ENCODE data around the gene CACHD1. TPM values are rescaled to one million over a fixed set of nuclear protein-coding genes. Genes with fewer than 3 reads are reported as not detected.
"Not testable (repeated sequence)": the region's sequence is repeated elsewhere in the genome, so short reads cannot be mapped to it uniquely, and the experiment has no call there.

Gene CACHD1
- total RNA-seq, 2 experiments from 2014 or later: 0.05 TPM; not detected in 1

GRCh38 chr1:64511044-64511443 is 41.1 kb downstream of the CACHD1 start:
- H3K27ac Mint-ChIP-seq: no peak overlapping the region
- H3K4me3 Mint-ChIP-seq: no peak overlapping the region
- peaks cover 24% of the 10 kb centered on the region for H3K27me3 Mint-ChIP-seq
- CTCF ChIA-PET: no interaction called here
- peaks cover under 1% of the 10 kb centered on the region for H3K4me1 Mint-ChIP-seq
- H3K36me3 Mint-ChIP-seq (ENCODE audit: low read depth): no peaks in the 10 kb centered on the region
- POLR2A ChIA-PET: no interaction called here
- no peak for DNase-seq
- H3K9me3 Mint-ChIP-seq: no peaks in the 10 kb centered on the region

GRCh38 chr1:64512206-64512605 is 42.3 kb downstream of the CACHD1 start:
- DNase-seq; H3K4me3 Mint-ChIP-seq; H3K36me3 Mint-ChIP-seq (ENCODE audit: low read depth); H3K9me3 Mint-ChIP-seq; H3K27ac Mint-ChIP-seq; POLR2A ChIA-PET; CTCF ChIA-PET; H3K4me1 Mint-ChIP-seq: not testable (repeated sequence)
- peaks cover 15% of the 10 kb centered on the region for H3K27me3 Mint-ChIP-seq

GRCh38 chr1:64513545-64513944 is 43.6 kb downstream of the CACHD1 start:
- Mint-ChIP-seq H3K4me1 (no peaks in the 10 kb centered on the region), H3K4me3 (no peak overlapping the region), H3K27me3 (peaks cover 8% of the 10 kb centered on the region), H3K27ac (no peak overlapping the region), H3K9me3 (no peaks in the 10 kb centered on the region), H3K36me3 (ENCODE audit: low read depth) (no peaks in the 10 kb centered on the region)
- POLR2A ChIA-PET: no interaction called here
- DNase-seq: no peak
- CTCF ChIA-PET: no interaction called here

- no peak for DNase-seq
- Mint-ChIP-seq H3K27me3 (peaks cover 8% of the 10 kb centered on the region), H3K36me3 (ENCODE audit: low read depth) (no peaks in the 10 kb centered on the region), H3K4me1 (no peaks in the 10 kb centered on the region), H3K9me3 (no peaks in the 10 kb centered on the region), H3K4me3 (no peak overlapping the region), H3K27ac (no peak overlapping the region)
- ChIA-PET POLR2A (no interaction called here), CTCF (no interaction called here)
These were observed 44.4 kb downstream of the CACHD1 start for GRCh38 chr1:64514197-64514765.

- POLR2A ChIA-PET: no interaction called here
- H3K36me3 Mint-ChIP-seq (ENCODE audit: low read depth): no peaks in the 10 kb centered on the region
These were observed 45.5 kb downstream of the CACHD1 start for GRCh38 chr1:64515427-64515826.

GRCh38 chr1:64516301-64516700 is 46.4 kb downstream of the CACHD1 start:
- H3K27me3 Mint-ChIP-seq: peaks cover 6% of the 10 kb centered on the region
- no peaks in the 10 kb centered on the region for H3K36me3 Mint-ChIP-seq (ENCODE audit: low read depth)
- POLR2A ChIA-PET: no interaction called here
- no peaks in the 10 kb centered on the region for H3K4me1 Mint-ChIP-seq
- H3K4me3 Mint-ChIP-seq: no peak overlapping the region
- CTCF ChIA-PET: no interaction called here
- no peak for DNase-seq
- H3K27ac Mint-ChIP-seq: no peak overlapping the region
- no peaks in the 10 kb centered on the region for H3K9me3 Mint-ChIP-seq

More at GRCh38 chr1:64515427-64515826, 45.5 kb downstream of the CACHD1 start:
- peaks cover 8% of the 10 kb centered on the region for H3K27me3 Mint-ChIP-seq
- no peaks in the 10 kb centered on the region for H3K4me1 Mint-ChIP-seq
- no peaks in the 10 kb centered on the region for H3K9me3 Mint-ChIP-seq
- H3K4me3 Mint-ChIP-seq: no peak overlapping the region
- CTCF ChIA-PET: no interaction called here
- no peak overlapping the region for H3K27ac Mint-ChIP-seq
- no peak for DNase-seq

- ChIA-PET CTCF (no interaction called here), POLR2A (no interaction called here)
- H3K27ac Mint-ChIP-seq: no peak overlapping the region
- no peaks in the 10 kb centered on the region for H3K9me3 Mint-ChIP-seq
- H3K4me3 Mint-ChIP-seq: no peak overlapping the region
- DNase-seq: no peak
- H3K36me3 Mint-ChIP-seq (ENCODE audit: low read depth): no peaks in the 10 kb centered on the region
- peaks cover 6% of the 10 kb centered on the region for H3K27me3 Mint-ChIP-seq
- no peaks in the 10 kb centered on the region for H3K4me1 Mint-ChIP-seq
These were observed 47.1 kb downstream of the CACHD1 start for GRCh38 chr1:64516803-64517568.

GRCh38 chr1:64517640-64518039 is 47.7 kb downstream of the CACHD1 start:
- POLR2A ChIA-PET: no interaction called here
- H3K4me1 Mint-ChIP-seq: no peaks in the 10 kb centered on the region
- H3K27me3 Mint-ChIP-seq: peaks cover 5% of the 10 kb centered on the region
- no peaks in the 10 kb centered on the region for H3K36me3 Mint-ChIP-seq (ENCODE audit: low read depth)
- CTCF ChIA-PET: no interaction called here
- H3K27ac Mint-ChIP-seq: no peak overlapping the region
- no peaks in the 10 kb centered on the region for H3K9me3 Mint-ChIP-seq
- DNase-seq: no peak
- no peak overlapping the region for H3K4me3 Mint-ChIP-seq

- Mint-ChIP-seq H3K4me3 (no peak overlapping the region), H3K4me1 (no peaks in the 10 kb centered on the region), H3K27ac (no peak overlapping the region), H3K9me3 (no peaks in the 10 kb centered on the region), H3K36me3 (ENCODE audit: low read depth) (no peaks in the 10 kb centered on the region), H3K27me3 (peaks cover 2% of the 10 kb centered on the region)
- CTCF ChIA-PET: no interaction called here
- DNase-seq: no peak
- POLR2A ChIA-PET: interaction anchor here (0.6 kb wide), 1 partner anchor 1644 kb away, joined by 3 read pairs; no protein-coding TSS in a partner anchor
These were observed 49.0 kb downstream of the CACHD1 start for GRCh38 chr1:64518692-64519481.

- POLR2A ChIA-PET: interaction anchor here (0.6 kb wide), 1 partner anchor 1645 kb away, joined by 3 read pairs; no protein-coding TSS in a partner anchor
These were observed 50.0 kb downstream of the CACHD1 start for GRCh38 chr1:64519901-64520300.

GRCh38 chr1:64522740-64523139 is 52.8 kb downstream of the CACHD1 start:
- no peak for DNase-seq
- POLR2A ChIA-PET: no interaction called here

More at GRCh38 chr1:64519901-64520300, 50.0 kb downstream of the CACHD1 start:
- DNase-seq: no peak
- CTCF ChIA-PET: no interaction called here
- H3K4me3 Mint-ChIP-seq: no peak overlapping the region
- no peaks in the 10 kb centered on the region for H3K4me1 Mint-ChIP-seq
- peaks cover 2% of the 10 kb centered on the region for H3K27me3 Mint-ChIP-seq
- H3K27ac Mint-ChIP-seq: no peak overlapping the region
- no peaks in the 10 kb centered on the region for H3K9me3 Mint-ChIP-seq
- H3K36me3 Mint-ChIP-seq (ENCODE audit: low read depth): no peaks in the 10 kb centered on the region

GRCh38 chr1:64523413-64524337 is 53.7 kb downstream of the CACHD1 start:
- H3K4me1 Mint-ChIP-seq: no peaks in the 10 kb centered on the region
- no peaks in the 10 kb centered on the region for H3K9me3 Mint-ChIP-seq
- H3K27me3 Mint-ChIP-seq: peaks cover 8% of the 10 kb centered on the region
- ChIA-PET POLR2A (no interaction called here), CTCF (no interaction called here)
- H3K36me3 Mint-ChIP-seq (ENCODE audit: low read depth): no peaks in the 10 kb centered on the region
- H3K4me3 Mint-ChIP-seq: no peak overlapping the region
- no peak for DNase-seq
- H3K27ac Mint-ChIP-seq: no peak overlapping the region

More at GRCh38 chr1:64522740-64523139, 52.8 kb downstream of the CACHD1 start:
- Mint-ChIP-seq H3K36me3 (ENCODE audit: low read depth) (no peaks in the 10 kb centered on the region), H3K27me3 (peaks cover 8% of the 10 kb centered on the region), H3K4me3 (no peak overlapping the region), H3K27ac (no peak overlapping the region), H3K9me3 (no peaks in the 10 kb centered on the region), H3K4me1 (no peaks in the 10 kb centered on the region)
- CTCF ChIA-PET: no interaction called here

GRCh38 chr1:64524614-64525013 is 54.7 kb downstream of the CACHD1 start:
- CTCF ChIA-PET: no interaction called here
- POLR2A ChIA-PET: no interaction called here

More at GRCh38 chr1:64524614-64525013, 54.7 kb downstream of the CACHD1 start:
- Mint-ChIP-seq H3K36me3 (ENCODE audit: low read depth) (no peaks in the 10 kb centered on the region), H3K4me1 (no peaks in the 10 kb centered on the region), H3K27me3 (peaks cover 11% of the 10 kb centered on the region), H3K4me3 (no peak overlapping the region), H3K27ac (no peak overlapping the region), H3K9me3 (no peaks in the 10 kb centered on the region)
- DNase-seq: no peak

Measured in activated CD4-positive, alpha-beta memory T cell treated with anti-CD3 and anti-CD28 coated beads, Interleukin-2, amount 10 ng/mL, durations not matched to agents 7 days and 5 days (primary cell).